Thyroid gland (tissue), 4 donors: Measurements from ENCODE around the gene SLCO2B1.

ENCODE experiments used
- POLR2A ChIP-seq, 2 donors: fragments of 450-650 bp; IDR thresholded peaks; one replicate each; pipeline ENCODE4 v1.6.1; 2017; ENCODE audit warnings: antibody characterized with exemption in 2 of 2, mild to moderate bottlenecking in 2 of 2, moderate library complexity in 1 of 2
- TF ChIP-seq, protein P1 (sequence below), 6 experiments: fragments of 200-600 bp in 3 of 6; fragments of 450-650 bp in 3 of 6; sonication (generic) in 3 of 6; IDR thresholded peaks; one replicate each; pipeline ENCODE4 v1.5.1; 2016 to 2019; ENCODE audit warnings: antibody characterized with exemption in 6 of 6, mild to moderate bottlenecking in 2 of 6, inconsistent platforms in 1 of 6, moderate library complexity in 1 of 6

- TF ChIP-seq, protein P1, sequence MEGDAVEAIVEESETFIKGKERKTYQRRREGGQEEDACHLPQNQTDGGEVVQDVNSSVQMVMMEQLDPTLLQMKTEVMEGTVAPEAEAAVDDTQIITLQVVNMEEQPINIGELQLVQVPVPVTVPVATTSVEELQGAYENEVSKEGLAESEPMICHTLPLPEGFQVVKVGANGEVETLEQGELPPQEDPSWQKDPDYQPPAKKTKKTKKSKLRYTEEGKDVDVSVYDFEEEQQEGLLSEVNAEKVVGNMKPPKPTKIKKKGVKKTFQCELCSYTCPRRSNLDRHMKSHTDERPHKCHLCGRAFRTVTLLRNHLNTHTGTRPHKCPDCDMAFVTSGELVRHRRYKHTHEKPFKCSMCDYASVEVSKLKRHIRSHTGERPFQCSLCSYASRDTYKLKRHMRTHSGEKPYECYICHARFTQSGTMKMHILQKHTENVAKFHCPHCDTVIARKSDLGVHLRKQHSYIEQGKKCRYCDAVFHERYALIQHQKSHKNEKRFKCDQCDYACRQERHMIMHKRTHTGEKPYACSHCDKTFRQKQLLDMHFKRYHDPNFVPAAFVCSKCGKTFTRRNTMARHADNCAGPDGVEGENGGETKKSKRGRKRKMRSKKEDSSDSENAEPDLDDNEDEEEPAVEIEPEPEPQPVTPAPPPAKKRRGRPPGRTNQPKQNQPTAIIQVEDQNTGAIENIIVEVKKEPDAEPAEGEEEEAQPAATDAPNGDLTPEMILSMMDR (IDR thresholded peaks at IDR 0.05): no peak
- TF ChIP-seq POLR2A (IDR thresholded peaks at IDR 0.05): no peak
These were observed 45.5 kb downstream of the SLCO2B1 start for GRCh38 chr11:75196426-75196825.
